Ovary (tissue), 9 donors: ENCODE results near the gene C1QTNF6. TPM values are rescaled to one million over a fixed set of nuclear protein-coding genes. Genes with fewer than 3 reads are reported as not detected.
A peak's percentile ranks its signal among the peaks of the same experiment; 100 is the strongest.
"Not testable (repeated sequence)": the region's sequence is repeated elsewhere in the genome, so short reads cannot be mapped to it uniquely, and the experiment has no call there.

Source experiments
- DNase-seq, 5 donors: peaks; one replicate each; pipeline ENCODE4 v3.0.0-alpha.2; 2019 to 2020
- H3K27ac ChIP-seq, 2 donors: fragments of 200-600 bp; one replicate each; pipeline versions ENCODE4 v1.5.1 to v1.8.0; 2019 to 2022
- H3K27me3 ChIP-seq: fragments of 200-600 bp; one replicate; pipeline ENCODE4 v1.8.0; 2022
- H3K36me3 ChIP-seq: fragments of 200-600 bp; sonication (generic); one replicate; pipeline ENCODE4 v1.5.1; 2019
- H3K4me1 ChIP-seq: one replicate; pipeline ENCODE4 v1.8.1; 2013; ENCODE audit warnings: mild to moderate bottlenecking, moderate library complexity; ENCODE audit not compliant: insufficient read depth
- H3K4me3 ChIP-seq: fragments of 200-600 bp; sonication (generic); one replicate; pipeline ENCODE4 v1.5.1; 2017
- H3K9me3 ChIP-seq, 2 donors: fragments of 200-600 bp in 1 of 2; sonication (generic) in 1 of 2; one replicate each; pipeline versions ENCODE4 v1.5.1 to v1.8.1; 2013 to 2019; ENCODE audit warnings: mild to moderate bottlenecking in 1 of 2, moderate library complexity in 1 of 2
- CTCF ChIP-seq, 3 donors: fragments of 450-650 bp in 2 of 3; fragments of 200-600 bp in 1 of 3; IDR thresholded peaks; one replicate each; pipeline versions ENCODE4 v1.5.1 to v1.8.0; 2016 to 2022; ENCODE audit warnings: antibody characterized with exemption in 3 of 3, mild to moderate bottlenecking in 1 of 3
- EP300 ChIP-seq: sonication (generic); formaldehyde crosslinking; IDR thresholded peaks from one replicate; pipeline ENCODE4 v1.6.1; 2017; ENCODE audit warnings: antibody characterized with exemption
- POLR2A ChIP-seq: fragments of 450-650 bp; IDR thresholded peaks from one replicate; pipeline ENCODE4 v1.6.1; 2017; ENCODE audit warnings: antibody characterized with exemption, mild to moderate bottlenecking, moderate library complexity
- WGBS, 3 donors: extraction: QIAGEN DNeasy Blood & Tissue Kit in 1 of 3; methylation state at CpG; one replicate each; pipeline versions ENCODE4 v1.1.5 to v1.1.7; 2013 to 2017; 5-methylcytosine and 5-hydroxymethylcytosine counted together
- intact Hi-C, 4 donors: fragments of 100-400 bp; cut with DNase I; formaldehyde crosslinking; loops; one replicate each; pipeline versions ENCODE4 v1.11.0 to v1.15.1; 2022 to 2023
- polyA plus RNA-seq, 2 donors: library from polyadenylated mRNA; stranded (reverse); fragments of 200-250 nt in 1 of 2; fragments of 350-450 nt in 1 of 2; fragmentation: Illumina TruSeq in 1 of 2; extraction: RNeasy Lipid Tissue Mini Kit (QIAGEN cat#74804) in 1 of 2; gene quantifications; one replicate each; pipeline ENCODE4 v1.2.3, GENCODE V29; 2013 to 2014
- total RNA-seq, 7 donors: library from RNA; depleted of rRNA in 2 of 7; stranded (reverse); fragments of >200 nt in 2 of 7; fragmentation: NEBNext Ultra II Directional in 3 of 7; extraction: Animal tissue kit (Norgen Biotek cat#: 25700) in 3 of 7; gene quantifications; one replicate each; pipeline versions ENCODE4 v1.1.0 to v1.2.4, GENCODE V29; 2016 to 2023
- donor health status: DM: no; HTN: no; CAD: no; lungs with moderate emphysema.
- donor health status: DM: no; HTN: no; CAD: no.
- donor health status: Bipolar disorder and iron deficiency.
- donor health status: DM: yes; HTN: yes; CAD: no.
- donor health status: DM: no; HTN: no; CAD: no.
- donor health status: DM: yes; HTN: yes; CAD: no.

C1QTNF6 gene
- total and polyA plus RNA-seq, 9 donors: 4.0 to 8.5 (median 6.4) TPM

- 62 to 73% (median 71%) methylated on average over 16 of the region's 16 CpGs for WGBS, 3 donors
- Histone ChIP-seq H3K36me3 (no peaks in the 10 kb centered on the region), H3K27me3 (no peaks in the 10 kb centered on the region), H3K9me3 (no peaks in the 10 kb centered on the region), H3K4me3 (no peak overlapping the region), H3K27ac (no peak overlapping the region), H3K4me1 (peaks cover 1% of the 10 kb centered on the region)
- no peak for DNase-seq
- TF ChIP-seq EP300: no peak
- no peak for TF ChIP-seq POLR2A
- no peak for TF ChIP-seq CTCF (IDR thresholded peaks at IDR 0.05)
- intact Hi-C loops: loop anchor here in 2 of 4 donors (5.0 to 10.0 kb wide), 2 partner anchors 421 to 429 kb away; partner anchors contain the start of gene IFT27 (in 1 of the 2)
Observed at GRCh38 chr22:37203354-37204044, 15.5 kb upstream of the C1QTNF6 start.

- TF ChIP-seq POLR2A: no peak
- TF ChIP-seq EP300: no peak
- no peak for TF ChIP-seq CTCF (IDR thresholded peaks at IDR 0.05)
- no peak overlapping the region for H3K4me3 ChIP-seq
- no peak overlapping the region for H3K27ac ChIP-seq
- H3K9me3 ChIP-seq: no peaks in the 10 kb centered on the region
- WGBS, 3 donors: 71 to 79% (median 74%) methylated on average over 10 of the region's 10 CpGs
- peaks cover 7% of the 10 kb centered on the region for H3K4me1 ChIP-seq
- DNase-seq: peak in 1 of 5 donors; percentile 15
- no peaks in the 10 kb centered on the region for H3K36me3 ChIP-seq
- no peaks in the 10 kb centered on the region for H3K27me3 ChIP-seq
- intact Hi-C loops: loop anchor here in 2 of 4 donors (5.0 to 10.0 kb wide), 2 partner anchors 420 to 428 kb away; partner anchors contain the start of gene IFT27 (in 1 of the 2)
Observed at GRCh38 chr22:37202716-37203115, 14.7 kb upstream of the C1QTNF6 start.

- 81 to 83% (median 82%) methylated on average over 5 of the region's 5 CpGs for WGBS, 3 donors
- no peak for TF ChIP-seq POLR2A
- TF ChIP-seq CTCF (IDR thresholded peaks at IDR 0.05): no peak
- TF ChIP-seq EP300: no peak
- H3K27ac ChIP-seq: no peak overlapping the region
- intact Hi-C loops: loop anchor here in 2 of 4 donors (5.0 to 10.0 kb wide), 2 partner anchors 420 to 427 kb away; partner anchors contain the start of gene IFT27 (in 1 of the 2)
- H3K27me3 ChIP-seq: no peaks in the 10 kb centered on the region
- no peaks in the 10 kb centered on the region for H3K36me3 ChIP-seq
- peaks cover 8% of the 10 kb centered on the region for H3K4me1 ChIP-seq
- DNase-seq: no peak
- no peaks in the 10 kb centered on the region for H3K9me3 ChIP-seq
- H3K4me3 ChIP-seq: no peak overlapping the region
Observed at GRCh38 chr22:37202001-37202555, 14.0 kb upstream of the C1QTNF6 start.

GRCh38 chr22:37201443-37201820 is 13.4 kb upstream of the C1QTNF6 start:
- WGBS, 3 donors: 88 to 96% (median 94%) methylated on average over 6 of the region's 6 CpGs
- H3K4me3 ChIP-seq, DNase-seq, H3K9me3 ChIP-seq, H3K27me3 ChIP-seq, H3K36me3 ChIP-seq, H3K27ac ChIP-seq: not testable (repeated sequence)
- peaks cover 11% of the 10 kb centered on the region for H3K4me1 ChIP-seq
- intact Hi-C loops: loop anchor here in 2 of 4 donors (5.0 to 10.0 kb wide), 2 partner anchors 419 to 427 kb away; partner anchors contain the start of gene IFT27 (in 1 of the 2)

GRCh38 chr22:37199760-37200108 is 11.7 kb upstream of the C1QTNF6 start:
- 7 to 20% (median 9%) methylated on average over 12 of the region's 12 CpGs for WGBS, 3 donors
- no peak for DNase-seq
- peaks cover 16% of the 10 kb centered on the region for H3K4me1 ChIP-seq
- H3K27me3 ChIP-seq: no peaks in the 10 kb centered on the region
- H3K36me3 ChIP-seq: no peaks in the 10 kb centered on the region
- no peak for TF ChIP-seq EP300
- TF ChIP-seq POLR2A: no peak
- TF ChIP-seq CTCF (IDR thresholded peaks at IDR 0.05): peak in 2 of 3 donors; percentile 6 to 34
- peak overlapping the region in 1 of 2 donors; percentile 89 for H3K27ac ChIP-seq
- intact Hi-C loops: loop anchor here in 3 of 4 donors (2.0 to 10.0 kb wide), 4 partner anchors 33 to 425 kb away; partner anchors contain the start of gene IFT27 (in 1 of the 3)
- H3K4me3 ChIP-seq: peak overlapping the region; percentile 22
- no peaks in the 10 kb centered on the region for H3K9me3 ChIP-seq
